GM21619 (cell line): ENCODE results near the gene CLEC11A.
"Not testable (repeated sequence)": the region's sequence is repeated elsewhere in the genome, so short reads cannot be mapped to it uniquely, and the experiment has no call there.

Source experiments
- ATAC-seq: cut with Tn5 transposase; IDR thresholded peaks from one replicate; pipeline ENCODE4 v1.9.1; 2021; ENCODE audit not compliant: unreplicated experiment

Gene CLEC11A

DNA sequence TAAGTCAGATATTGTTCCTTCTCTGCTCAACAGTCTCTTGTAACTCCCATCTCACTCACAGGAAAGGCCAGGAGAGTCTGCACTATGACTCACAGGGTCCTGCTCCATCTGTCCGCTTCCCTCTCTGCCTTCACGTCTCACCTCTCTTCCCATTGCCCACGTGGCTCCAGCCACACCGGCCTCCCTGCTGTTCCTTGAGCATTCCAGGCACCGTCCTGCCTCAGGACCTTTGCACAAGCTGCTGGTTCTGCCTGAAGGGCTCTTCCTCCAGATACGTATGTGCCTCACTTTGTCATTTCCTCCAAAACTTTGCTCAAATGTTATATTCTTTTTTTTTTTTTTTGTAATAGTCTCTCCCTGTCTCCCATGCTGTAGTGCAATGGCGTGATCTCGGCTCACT lies 33.1 kb downstream of the CLEC11A start:
- ATAC-seq: not testable (repeated sequence)

DNA sequence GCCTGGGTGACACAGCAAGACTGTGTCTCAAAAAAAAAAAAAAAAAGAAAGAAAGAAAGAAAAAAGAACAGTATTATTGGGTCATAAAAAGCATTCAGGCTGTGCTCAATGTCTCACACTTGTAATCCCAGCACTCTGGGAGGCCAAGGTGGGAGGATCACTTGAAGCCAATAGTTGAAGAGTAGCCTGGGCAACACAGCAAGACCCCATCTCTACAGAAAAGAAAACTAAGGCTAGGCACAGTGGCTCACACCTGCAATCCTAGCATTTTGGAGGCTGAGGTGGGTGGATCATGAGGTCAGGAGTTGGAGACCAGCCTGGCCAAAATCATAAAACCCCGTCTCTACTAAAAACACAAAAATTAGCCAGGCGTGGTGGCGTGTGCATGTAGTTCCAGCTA lies 34.5 kb downstream of the CLEC11A start:
- ATAC-seq: not testable (repeated sequence)

GRCh38 chr19:50759076-50759475 lies 35.9 kb downstream of the CLEC11A start:
- ATAC-seq: not testable (repeated sequence)

DNA sequence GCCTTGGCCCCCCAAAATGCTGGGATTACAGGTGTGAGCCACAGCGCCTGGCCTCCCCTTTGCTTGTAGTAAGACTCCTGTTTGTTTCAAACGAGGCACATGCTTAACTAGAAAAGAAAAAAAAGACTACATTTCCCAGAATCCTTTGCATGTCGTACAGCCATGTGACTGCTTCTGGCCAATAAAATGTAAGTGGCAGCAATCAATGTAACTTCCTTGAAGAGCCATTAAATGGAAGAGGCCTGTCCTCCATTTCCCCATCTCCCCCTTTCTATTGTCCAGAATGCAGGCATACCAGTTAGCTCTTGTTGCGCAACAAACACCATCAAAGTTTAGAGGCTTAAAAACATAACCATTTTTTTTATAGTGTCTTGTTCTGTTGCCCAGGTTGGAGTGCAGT lies 36.7 kb downstream of the CLEC11A start:
- ATAC-seq: no peak

- not testable (repeated sequence) for ATAC-seq
Measured at GRCh38 chr19:50761501-50761900, 38.3 kb downstream of the CLEC11A start.

DNA sequence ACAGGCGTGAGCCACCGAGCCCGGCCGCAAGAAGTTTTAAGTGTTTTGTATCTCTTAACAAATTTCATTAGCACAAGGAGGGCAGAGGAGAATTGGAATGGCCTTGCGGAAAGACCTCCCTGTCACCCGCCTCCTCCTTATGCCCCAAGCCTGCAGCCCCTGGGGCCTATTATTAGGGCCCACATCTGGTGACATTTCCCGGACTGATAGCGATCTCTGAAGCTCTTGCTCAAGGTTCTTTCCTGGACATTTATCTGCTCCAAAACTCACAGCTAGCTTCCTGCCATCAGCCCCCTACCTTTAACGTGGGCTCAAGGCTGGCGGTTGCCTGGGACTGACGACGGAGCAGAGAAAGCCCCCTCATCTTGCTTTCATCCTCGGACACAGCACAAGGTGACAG lies 40.4 kb downstream of the CLEC11A start:
- ATAC-seq: not testable (repeated sequence)

GRCh38 chr19:50764409-50764808 lies 41.2 kb downstream of the CLEC11A start:
- no peak for ATAC-seq

DNA sequence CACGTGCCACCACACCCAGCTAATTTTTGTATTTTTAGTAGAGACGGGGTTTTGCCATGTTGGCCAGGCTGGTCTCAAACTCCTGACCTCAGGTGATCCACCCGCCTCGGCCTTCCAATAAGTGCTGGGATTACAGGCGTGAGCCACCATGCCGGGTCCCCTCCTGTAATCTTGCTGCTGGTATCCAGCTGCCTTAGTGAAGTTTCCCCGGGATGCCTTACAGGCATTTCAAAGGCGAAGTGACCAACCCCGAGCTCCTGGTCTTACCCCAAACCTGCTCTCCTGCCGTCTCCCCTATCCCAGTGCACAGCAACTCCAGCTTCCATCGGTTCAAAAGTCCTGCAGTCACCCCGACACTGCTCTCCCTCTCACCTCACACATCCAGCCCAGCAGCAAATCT lies 43.6 kb downstream of the CLEC11A start:
- ATAC-seq: not testable (repeated sequence)

GRCh38 chr19:50767263-50767662 lies 44.1 kb downstream of the CLEC11A start:
- not testable (repeated sequence) for ATAC-seq

GRCh38 chr19:50768277-50768676 lies 45.1 kb downstream of the CLEC11A start:
- ATAC-seq: no peak

DNA sequence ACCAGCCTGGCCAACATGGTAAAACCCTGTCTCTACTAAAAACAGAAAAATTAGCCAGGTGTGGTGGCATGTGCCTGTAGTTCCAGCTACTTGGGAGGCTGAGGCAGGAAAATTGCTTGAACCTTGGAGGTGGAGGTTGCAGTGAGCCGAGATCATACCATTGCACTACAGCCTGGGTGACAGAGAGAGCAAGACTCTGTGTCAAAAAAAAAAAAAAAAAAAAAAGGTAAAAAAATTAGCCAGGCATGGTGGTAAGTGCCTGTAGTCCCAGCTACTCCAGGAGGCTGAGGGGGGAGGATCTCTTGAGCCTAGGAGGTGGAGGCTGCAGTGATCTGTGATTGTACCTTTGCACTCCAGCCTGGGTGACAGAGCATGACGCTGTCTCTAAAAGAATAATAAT lies 47.0 kb downstream of the CLEC11A start, which contains the start of gene GPR32:
Gene GPR32 (plus strand): TSS at position 301 of the 400 bp plus-strand sequence. CDS start 137 bp downstream, outside the sequence.
- ATAC-seq: not testable (repeated sequence)

DNA sequence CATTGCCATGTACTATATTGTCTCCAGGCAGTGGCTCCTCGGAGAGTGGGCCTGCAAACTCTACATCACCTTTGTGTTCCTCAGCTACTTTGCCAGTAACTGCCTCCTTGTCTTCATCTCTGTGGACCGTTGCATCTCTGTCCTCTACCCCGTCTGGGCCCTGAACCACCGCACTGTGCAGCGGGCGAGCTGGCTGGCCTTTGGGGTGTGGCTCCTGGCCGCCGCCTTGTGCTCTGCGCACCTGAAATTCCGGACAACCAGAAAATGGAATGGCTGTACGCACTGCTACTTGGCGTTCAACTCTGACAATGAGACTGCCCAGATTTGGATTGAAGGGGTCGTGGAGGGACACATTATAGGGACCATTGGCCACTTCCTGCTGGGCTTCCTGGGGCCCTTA lies 47.7 kb downstream of the CLEC11A start:
- ATAC-seq: no peak

- no peak for ATAC-seq
Measured at GRCh38 chr19:50772476-50772875, 49.3 kb downstream of the CLEC11A start.

DNA sequence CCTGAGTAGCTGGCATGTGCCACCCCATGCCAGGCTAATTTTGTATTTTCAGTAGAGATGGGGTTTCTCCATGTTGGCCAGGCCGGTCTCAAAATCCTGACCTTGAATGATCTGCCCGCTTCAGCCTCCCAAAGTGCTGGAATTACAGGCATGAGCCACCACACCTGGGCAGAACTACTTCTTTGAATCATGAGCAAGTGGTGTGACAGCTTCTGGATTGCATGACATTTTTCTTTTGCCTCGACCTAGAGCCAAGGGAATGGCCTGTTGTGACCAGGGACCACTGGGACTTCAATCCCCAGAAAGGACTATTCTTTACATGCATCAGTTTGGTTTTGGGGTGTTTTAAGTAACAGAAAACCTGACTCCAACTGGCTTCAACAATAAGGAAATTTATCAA lies 49.7 kb downstream of the CLEC11A start:
- not testable (repeated sequence) for ATAC-seq

DNA sequence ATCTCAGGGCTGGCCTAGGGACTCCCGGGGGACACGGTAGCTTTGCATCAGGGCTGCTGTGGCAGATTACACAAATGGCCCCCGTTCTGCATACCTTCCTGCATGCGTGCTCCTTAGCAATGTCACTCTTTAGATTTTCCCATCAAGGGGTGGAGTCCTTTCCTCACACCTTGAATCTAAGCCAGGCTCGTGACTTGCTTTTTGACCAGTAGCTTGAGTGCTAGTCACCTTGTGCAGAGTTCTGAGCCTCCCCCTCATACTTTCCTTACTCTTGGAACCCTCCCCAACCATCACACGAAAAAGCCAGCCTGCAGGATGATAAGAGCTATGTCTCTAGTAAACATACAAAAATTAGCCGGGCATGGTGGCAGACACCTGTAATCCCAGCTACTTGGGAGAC lies 50.3 kb downstream of the CLEC11A start:
- ATAC-seq: not testable (repeated sequence)
